ENCODE results near the gene ZNF565. TPM values are rescaled to one million over a fixed set of nuclear protein-coding genes. Genes with fewer than 3 reads are reported as not detected.

ZNF565 gene
- total and polyA plus RNA-seq, 3 donors from 2014 or later: 7.7 to 11.6 (median 10.3) TPM

- WGBS, 2 donors: 85 to 88% methylated on average over 1 of the region's 1 CpG
- intact Hi-C loops (cut with DNase I; ENCODE audit: low total_unique reads): no loop called here
- Histone ChIP-seq H3K4me3 (no peak overlapping the region), H3K27me3 (no peaks in the 10 kb centered on the region), H3K9me3 (no peaks in the 10 kb centered on the region), H3K4me1 (no peaks in the 10 kb centered on the region), H3K27ac (no peak overlapping the region), H3K36me3 (ENCODE audit: low read depth, missing control alignments) (no peaks in the 10 kb centered on the region)
- DNase-seq: no peak
- TF ChIP-seq POLR2A (IDR thresholded peaks at IDR 0.05): no peak
Measured at GRCh38 chr19:36252047-36252446, 37.6 kb upstream of the ZNF565 start.

DNA sequence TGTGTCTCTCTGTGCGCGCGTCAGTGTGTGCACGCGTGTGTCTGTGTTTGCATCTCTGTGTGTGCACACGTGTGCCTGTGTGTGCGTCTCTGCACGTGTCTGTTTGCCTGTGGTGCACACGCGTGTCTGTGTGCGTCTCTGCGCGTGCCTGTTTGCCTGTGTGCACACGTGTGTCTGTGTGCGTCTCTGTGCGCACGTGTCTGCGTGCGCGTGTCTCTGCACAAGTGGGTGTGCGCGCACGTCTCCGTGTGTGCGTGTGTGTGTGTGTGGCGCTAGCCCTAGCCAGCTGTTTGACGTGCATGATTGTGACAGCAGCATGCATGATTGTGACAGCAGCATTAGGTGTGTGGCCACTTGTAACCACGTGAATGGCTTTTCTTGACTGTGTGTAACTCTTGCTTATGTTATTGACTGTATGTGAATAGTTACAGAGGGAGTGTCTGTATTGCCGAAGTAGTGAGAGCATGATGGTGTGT lies 31.6 kb upstream of the ZNF565 start:
- Histone ChIP-seq H3K4me3 (peak overlapping the region; percentile 39 to 43), H3K27me3 (no peaks in the 10 kb centered on the region), H3K36me3 (ENCODE audit: low read depth, missing control alignments) (no peaks in the 10 kb centered on the region), H3K9me3 (no peaks in the 10 kb centered on the region), H3K4me1 (peaks cover 3% of the 10 kb centered on the region), H3K27ac (no peak overlapping the region)
- intact Hi-C loops (cut with DNase I; ENCODE audit: low total_unique reads): no loop called here
- WGBS, 2 donors: 26 to 33% methylated on average over 11 to 15 of the region's 29 CpGs
- DNase-seq: no peak
- TF ChIP-seq, protein P1, sequence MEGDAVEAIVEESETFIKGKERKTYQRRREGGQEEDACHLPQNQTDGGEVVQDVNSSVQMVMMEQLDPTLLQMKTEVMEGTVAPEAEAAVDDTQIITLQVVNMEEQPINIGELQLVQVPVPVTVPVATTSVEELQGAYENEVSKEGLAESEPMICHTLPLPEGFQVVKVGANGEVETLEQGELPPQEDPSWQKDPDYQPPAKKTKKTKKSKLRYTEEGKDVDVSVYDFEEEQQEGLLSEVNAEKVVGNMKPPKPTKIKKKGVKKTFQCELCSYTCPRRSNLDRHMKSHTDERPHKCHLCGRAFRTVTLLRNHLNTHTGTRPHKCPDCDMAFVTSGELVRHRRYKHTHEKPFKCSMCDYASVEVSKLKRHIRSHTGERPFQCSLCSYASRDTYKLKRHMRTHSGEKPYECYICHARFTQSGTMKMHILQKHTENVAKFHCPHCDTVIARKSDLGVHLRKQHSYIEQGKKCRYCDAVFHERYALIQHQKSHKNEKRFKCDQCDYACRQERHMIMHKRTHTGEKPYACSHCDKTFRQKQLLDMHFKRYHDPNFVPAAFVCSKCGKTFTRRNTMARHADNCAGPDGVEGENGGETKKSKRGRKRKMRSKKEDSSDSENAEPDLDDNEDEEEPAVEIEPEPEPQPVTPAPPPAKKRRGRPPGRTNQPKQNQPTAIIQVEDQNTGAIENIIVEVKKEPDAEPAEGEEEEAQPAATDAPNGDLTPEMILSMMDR (IDR thresholded peaks at IDR 0.05): no peak
- TF ChIP-seq POLR2A (IDR thresholded peaks at IDR 0.05): no peak

DNA sequence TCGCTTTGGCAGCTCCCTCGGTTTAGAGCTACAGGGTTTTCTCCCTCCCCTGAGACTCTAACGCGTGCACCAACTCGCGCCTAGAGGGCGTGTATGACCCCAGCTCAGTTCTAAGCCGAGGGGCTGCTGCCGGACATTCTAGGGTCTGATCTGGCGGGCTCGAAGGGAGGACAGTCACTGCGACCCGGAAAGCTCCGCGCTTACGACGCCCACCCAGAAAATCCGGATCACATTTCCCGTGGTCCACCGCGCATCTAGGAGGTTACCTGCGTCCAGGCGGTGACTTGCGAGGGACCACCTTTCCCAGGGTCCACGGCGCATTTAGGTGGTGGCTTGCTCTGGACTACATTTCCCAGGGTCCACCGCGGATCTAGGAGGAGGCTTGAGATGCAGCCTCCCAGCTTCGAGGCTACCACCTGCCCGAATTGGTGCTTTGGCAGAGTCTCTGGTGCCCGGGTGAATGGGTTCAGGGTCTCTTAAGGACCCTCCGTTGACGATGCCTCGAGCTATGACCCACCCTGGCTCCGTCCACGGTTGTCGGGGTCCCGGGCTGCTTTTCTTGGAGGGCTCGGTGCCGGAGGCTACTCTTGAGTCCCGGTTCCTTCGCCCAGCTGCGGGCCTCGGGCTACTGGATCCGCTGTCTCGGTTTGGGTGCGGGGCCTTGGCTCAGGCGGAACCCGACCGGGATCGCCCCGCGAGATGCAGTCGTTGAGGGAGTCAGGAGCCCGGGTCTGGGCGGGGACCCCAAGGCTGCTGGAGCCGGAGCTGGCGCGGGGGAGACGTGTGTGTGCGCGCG lies 30.9 kb upstream of the ZNF565 start:
- intact Hi-C loops (cut with DNase I; ENCODE audit: low total_unique reads): no loop called here
- H3K27me3 ChIP-seq: no peaks in the 10 kb centered on the region
- no peaks in the 10 kb centered on the region for H3K36me3 ChIP-seq (ENCODE audit: low read depth, missing control alignments)
- TF ChIP-seq, protein P1 (IDR thresholded peaks at IDR 0.05): no peak
- no peak for TF ChIP-seq POLR2A (IDR thresholded peaks at IDR 0.05)
- peak; percentile 69 for DNase-seq
- peak overlapping the region; percentile 39 to 43 for H3K4me3 ChIP-seq
- peaks cover 3% of the 10 kb centered on the region for H3K4me1 ChIP-seq
- H3K27ac ChIP-seq: no peak overlapping the region
- 2 to 5% methylated on average over 9 to 49 of the region's 63 CpGs for WGBS, 2 donors
- H3K9me3 ChIP-seq: no peaks in the 10 kb centered on the region

GRCh38 chr19:36244066-36244465 lies 29.6 kb upstream of the ZNF565 start:
- Histone ChIP-seq H3K36me3 (ENCODE audit: low read depth, missing control alignments) (no peaks in the 10 kb centered on the region), H3K4me3 (no peak overlapping the region), H3K27ac (no peak overlapping the region), H3K27me3 (no peaks in the 10 kb centered on the region), H3K4me1 (peaks cover 3% of the 10 kb centered on the region), H3K9me3 (no peaks in the 10 kb centered on the region)
- intact Hi-C loops (cut with DNase I; ENCODE audit: low total_unique reads): no loop called here
- 76 to 77% methylated on average over 11 of the region's 11 CpGs for WGBS, 2 donors
- no peak for DNase-seq
- TF ChIP-seq, protein P1 (IDR thresholded peaks at IDR 0.05): no peak
- no peak for TF ChIP-seq POLR2A (IDR thresholded peaks at IDR 0.05)

GRCh38 chr19:36236946-36237310 lies 22.5 kb upstream of the ZNF565 start:
- Histone ChIP-seq H3K4me3 (no peak overlapping the region), H3K36me3 (ENCODE audit: low read depth, missing control alignments) (no peaks in the 10 kb centered on the region), H3K27me3 (no peaks in the 10 kb centered on the region), H3K27ac (no peak overlapping the region), H3K4me1 (no peaks in the 10 kb centered on the region), H3K9me3 (no peaks in the 10 kb centered on the region)
- WGBS, 2 donors: 89 to 92% methylated on average over 3 of the region's 3 CpGs
- TF ChIP-seq, protein P1 (IDR thresholded peaks at IDR 0.05): no peak
- no peak for TF ChIP-seq POLR2A (IDR thresholded peaks at IDR 0.05)
- DNase-seq: no peak
- intact Hi-C loops (cut with DNase I; ENCODE audit: low total_unique reads): no loop called here

All from testis (tissue), 3 donors.